T-helper 17 cell (primary cell): ENCODE data around the gene CAMK2D. TPM values are rescaled to one million over a fixed set of nuclear protein-coding genes. Genes with fewer than 3 reads are reported as not detected.
A peak's percentile ranks its signal among the peaks of the same experiment; 100 is the strongest.

ENCODE experiments used
- ATAC-seq: fragments of 150-1000 bp; cut with Tn5 transposase; 2 replicates; pipeline ENCODE4 v1.10.0; 2021; ENCODE audit warnings: mild to moderate bottlenecking, moderate library complexity
- DNase-seq, 3 donors: peaks; one replicate each; pipeline versions ENCODE4 v3.0.0 to v3.0.0-alpha.2; 2020 to 2021
- H3K9me3 ChIP-seq: one replicate; pipeline ENCODE4 v1.7.0; 2013; ENCODE audit warnings: low read length, mild to moderate bottlenecking; ENCODE audit not compliant: control insufficient read depth, poor library complexity, severe bottlenecking
- H3K27ac Mint-ChIP-seq: one replicate; pipeline ENCODE4 v1.8.0; 2022; ENCODE audit warnings: mild to moderate bottlenecking, moderate library complexity, mixed read lengths
- H3K27me3 Mint-ChIP-seq: one replicate; pipeline ENCODE4 v1.8.0; 2022; ENCODE audit warnings: mixed read lengths
- H3K36me3 Mint-ChIP-seq: one replicate; pipeline ENCODE4 v1.8.0; 2022; ENCODE audit warnings: low read depth, mixed read lengths
- H3K4me1 Mint-ChIP-seq: one replicate; pipeline ENCODE4 v1.8.0; 2022; ENCODE audit warnings: mild to moderate bottlenecking, mixed read lengths
- H3K4me3 Mint-ChIP-seq: one replicate; pipeline ENCODE4 v1.8.0; 2022; ENCODE audit warnings: mild to moderate bottlenecking, moderate library complexity, mixed read lengths
- total RNA-seq, 4 donors: library from RNA in 2 of 4; stranded (reverse) in 2 of 4; gene quantifications; one replicate each; pipeline ENCODE4 v1.2.3 and lab custom pipeline; 2022 to 2026

CAMK2D gene
- total RNA-seq, 2 donors from 2014 or later, result 28.6 to 31.6 TPM

GRCh38 chr4:113614414-113614813, 147.1 kb downstream of the CAMK2D start:
- H3K4me3 Mint-ChIP-seq, result no peak overlapping the region
- H3K27me3 Mint-ChIP-seq, result no peaks in the 10 kb centered on the region
- H3K36me3 Mint-ChIP-seq, result no peaks in the 10 kb centered on the region
- DNase-seq (no peak), ATAC-seq (no peak)
- peaks cover 2% of the 10 kb centered on the region for H3K9me3 ChIP-seq
- peaks cover 18% of the 10 kb centered on the region for H3K4me1 Mint-ChIP-seq
- H3K27ac Mint-ChIP-seq, result no peak overlapping the region

- ATAC-seq (no peak), DNase-seq (no peak)
- Mint-ChIP-seq H3K4me1 (peaks cover 18% of the 10 kb centered on the region), H3K27me3 (no peaks in the 10 kb centered on the region), H3K4me3 (no peak overlapping the region), H3K27ac (peak overlapping the region; percentile 41), H3K36me3 (no peaks in the 10 kb centered on the region)
- H3K9me3 ChIP-seq, result no peaks in the 10 kb centered on the region
Measured at GRCh38 chr4:113613503-113613902, 148.0 kb downstream of the CAMK2D start.

GRCh38 chr4:113610537-113610936, 151.0 kb downstream of the CAMK2D start:
- no peak for DNase-seq
- no peak overlapping the region for H3K4me3 Mint-ChIP-seq
- no peaks in the 10 kb centered on the region for H3K27me3 Mint-ChIP-seq
- no peak overlapping the region for H3K27ac Mint-ChIP-seq
- peaks cover 10% of the 10 kb centered on the region for H3K36me3 Mint-ChIP-seq
- peaks cover 14% of the 10 kb centered on the region for H3K4me1 Mint-ChIP-seq
- no peak for ATAC-seq
- H3K9me3 ChIP-seq, result no peaks in the 10 kb centered on the region

GRCh38 chr4:113607998-113608397, 153.5 kb downstream of the CAMK2D start:
- no peak for ATAC-seq
- peaks cover 10% of the 10 kb centered on the region for H3K36me3 Mint-ChIP-seq
- no peaks in the 10 kb centered on the region for H3K27me3 Mint-ChIP-seq

GRCh38 chr4:113607147-113607720, 154.3 kb downstream of the CAMK2D start:
- DNase-seq (no peak), ATAC-seq (no peak)
- Mint-ChIP-seq H3K36me3 (peaks cover 10% of the 10 kb centered on the region), H3K27me3 (no peaks in the 10 kb centered on the region), H3K4me1 (peaks cover 14% of the 10 kb centered on the region), H3K27ac (no peak overlapping the region), H3K4me3 (no peak overlapping the region)
- no peaks in the 10 kb centered on the region for H3K9me3 ChIP-seq

More at GRCh38 chr4:113607998-113608397, 153.5 kb downstream of the CAMK2D start:
- H3K4me1 Mint-ChIP-seq, result peaks cover 11% of the 10 kb centered on the region
- no peak overlapping the region for H3K27ac Mint-ChIP-seq
- no peaks in the 10 kb centered on the region for H3K9me3 ChIP-seq
- DNase-seq, result no peak
- H3K4me3 Mint-ChIP-seq, result no peak overlapping the region

- no peak for DNase-seq
- H3K36me3 Mint-ChIP-seq, result peaks cover 10% of the 10 kb centered on the region
- H3K9me3 ChIP-seq, result no peaks in the 10 kb centered on the region
- H3K27me3 Mint-ChIP-seq, result no peaks in the 10 kb centered on the region
- H3K4me3 Mint-ChIP-seq, result no peak overlapping the region
- peaks cover 11% of the 10 kb centered on the region for H3K4me1 Mint-ChIP-seq
- H3K27ac Mint-ChIP-seq, result no peak overlapping the region
- no peak for ATAC-seq
Measured at GRCh38 chr4:113604955-113605354, 156.6 kb downstream of the CAMK2D start.

GRCh38 chr4:113603911-113604310, 157.6 kb downstream of the CAMK2D start:
- no peaks in the 10 kb centered on the region for H3K9me3 ChIP-seq
- Mint-ChIP-seq H3K36me3 (peaks cover 10% of the 10 kb centered on the region), H3K4me1 (peaks cover 16% of the 10 kb centered on the region), H3K27me3 (no peaks in the 10 kb centered on the region), H3K27ac (no peak overlapping the region), H3K4me3 (no peak overlapping the region)
- DNase-seq (no peak), ATAC-seq (no peak)

- no peak overlapping the region for H3K27ac Mint-ChIP-seq
- H3K36me3 Mint-ChIP-seq, result peaks cover 15% of the 10 kb centered on the region
- no peaks in the 10 kb centered on the region for H3K9me3 ChIP-seq
- DNase-seq, result no peak
- no peaks in the 10 kb centered on the region for H3K27me3 Mint-ChIP-seq
- ATAC-seq, result no peak
- peaks cover 23% of the 10 kb centered on the region for H3K4me1 Mint-ChIP-seq
- no peak overlapping the region for H3K4me3 Mint-ChIP-seq
Measured at GRCh38 chr4:113602646-113603228, 158.8 kb downstream of the CAMK2D start.

- Mint-ChIP-seq H3K4me3 (no peak overlapping the region), H3K4me1 (peaks cover 18% of the 10 kb centered on the region), H3K27me3 (no peaks in the 10 kb centered on the region), H3K27ac (no peak overlapping the region), H3K36me3 (peaks cover 11% of the 10 kb centered on the region)
- DNase-seq (no peak), ATAC-seq (no peak)
- no peaks in the 10 kb centered on the region for H3K9me3 ChIP-seq
Measured at GRCh38 chr4:113601636-113602035, 159.9 kb downstream of the CAMK2D start.

- Mint-ChIP-seq H3K4me1 (peaks cover 40% of the 10 kb centered on the region), H3K4me3 (no peak overlapping the region), H3K27me3 (no peaks in the 10 kb centered on the region), H3K36me3 (peaks cover 7% of the 10 kb centered on the region), H3K27ac (no peak overlapping the region)
- ATAC-seq (no peak), DNase-seq (no peak)
- no peaks in the 10 kb centered on the region for H3K9me3 ChIP-seq
Measured at GRCh38 chr4:113596396-113596795, 165.1 kb downstream of the CAMK2D start.

GRCh38 chr4:113594231-113594556, 167.3 kb downstream of the CAMK2D start:
- H3K4me1 Mint-ChIP-seq, result peaks cover 35% of the 10 kb centered on the region
- H3K36me3 Mint-ChIP-seq, result peaks cover 7% of the 10 kb centered on the region

GRCh38 chr4:113593400-113594230, 167.9 kb downstream of the CAMK2D start:
- H3K9me3 ChIP-seq, result no peaks in the 10 kb centered on the region
- Mint-ChIP-seq H3K4me1 (peaks cover 32% of the 10 kb centered on the region), H3K27me3 (no peaks in the 10 kb centered on the region), H3K4me3 (no peak overlapping the region), H3K36me3 (peaks cover 10% of the 10 kb centered on the region), H3K27ac (no peak overlapping the region)
- DNase-seq, result no peak
- no peak for ATAC-seq

More at GRCh38 chr4:113594231-113594556, 167.3 kb downstream of the CAMK2D start:
- no peak for DNase-seq
- Mint-ChIP-seq H3K4me3 (no peak overlapping the region), H3K27ac (no peak overlapping the region), H3K27me3 (no peaks in the 10 kb centered on the region)
- ATAC-seq, result no peak
- H3K9me3 ChIP-seq, result no peaks in the 10 kb centered on the region

- H3K9me3 ChIP-seq, result no peaks in the 10 kb centered on the region
- no peak overlapping the region for H3K4me3 Mint-ChIP-seq
- peaks cover 27% of the 10 kb centered on the region for H3K4me1 Mint-ChIP-seq
Measured at GRCh38 chr4:113591982-113592381, 169.6 kb downstream of the CAMK2D start.

More at GRCh38 chr4:113591982-113592381, 169.6 kb downstream of the CAMK2D start:
- H3K36me3 Mint-ChIP-seq, result peaks cover 5% of the 10 kb centered on the region
- DNase-seq (no peak), ATAC-seq (no peak)
- H3K27ac Mint-ChIP-seq, result no peak overlapping the region
- H3K27me3 Mint-ChIP-seq, result no peaks in the 10 kb centered on the region
